Natural killer cell treated with Interleukin-12 subunit alpha and Interleukin-12 subunit beta and Interleukin-15 and Interleukin-18, amount 100 ng/mL, for 72 hours (primary cell): ENCODE results near the gene SRP72. TPM values are rescaled to one million over a fixed set of nuclear protein-coding genes. Genes with fewer than 3 reads are reported as not detected.

Experiments
- ATAC-seq, 2 donors: fragments of 150-1000 bp; cut with Tn5 transposase in 1 of 2; sonication (Bioruptor Pico), chemical (Tn5 transposase) in 1 of 2; 2 replicates each; pipeline ENCODE4 v1.10.0; 2021
- DNase-seq: peaks from one replicate; pipeline ENCODE4 v3.0.0; 2022; ENCODE audit warnings: low spot score
- H3K27ac Mint-ChIP-seq, 2 donors: 1 replicate in 1 of 2; 2 replicates in 1 of 2; pipeline ENCODE4 v1.8.0; 2022; ENCODE audit warnings: mixed read lengths in 2 of 2, mild to moderate bottlenecking in 1 of 2, moderate library complexity in 1 of 2
- H3K27me3 Mint-ChIP-seq, 2 donors: 1 replicate in 1 of 2; 2 replicates in 1 of 2; pipeline ENCODE4 v1.8.0; 2022; ENCODE audit warnings: mixed read lengths in 2 of 2
- H3K36me3 Mint-ChIP-seq: one replicate; pipeline ENCODE4 v1.8.0; 2022; ENCODE audit warnings: mixed read lengths
- H3K4me1 Mint-ChIP-seq, 2 donors: 1 replicate in 1 of 2; 2 replicates in 1 of 2; pipeline ENCODE4 v1.8.0; 2022; ENCODE audit warnings: low read depth in 2 of 2, mixed read lengths in 2 of 2, mild to moderate bottlenecking in 1 of 2
- H3K4me3 Mint-ChIP-seq: one replicate; pipeline ENCODE4 v1.8.0; 2022; ENCODE audit warnings: mixed read lengths
- H3K9me3 Mint-ChIP-seq: 2 replicates; pipeline ENCODE4 v1.8.0; 2022; ENCODE audit warnings: mixed read lengths
- total RNA-seq, 2 donors: library from RNA; stranded (reverse); gene quantifications; one replicate each; pipeline ENCODE4 v1.2.3, GENCODE V29; 2022

Gene SRP72
- total RNA-seq, 2 donors from 2014 or later: 145 to 150 TPM

DNA sequence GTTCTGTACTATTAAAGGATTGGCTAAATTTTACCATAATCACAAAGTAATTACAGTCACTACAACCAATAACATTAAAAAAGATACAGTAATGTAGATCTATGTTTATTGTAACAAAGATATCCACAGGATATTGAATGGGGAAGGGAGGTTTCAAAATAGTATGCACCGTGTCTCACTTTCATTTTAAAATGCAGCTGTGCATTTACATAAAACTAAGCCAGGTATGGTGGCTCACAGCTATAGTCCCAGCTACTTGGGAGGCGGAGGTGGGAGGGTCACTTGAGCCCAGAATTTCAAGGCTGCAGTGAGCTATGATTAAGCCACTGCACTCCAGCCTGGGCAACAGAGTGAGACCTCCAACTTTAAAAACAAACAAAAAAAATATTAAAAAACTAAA, 8.5 kb downstream of the SRP72 start:
- no peak for DNase-seq
- H3K9me3 Mint-ChIP-seq: no peaks in the 10 kb centered on the region
- no peak overlapping the region for H3K4me3 Mint-ChIP-seq
- H3K27me3 Mint-ChIP-seq: no peaks in the 10 kb centered on the region
- no peak for ATAC-seq
- H3K36me3 Mint-ChIP-seq: peaks cover 23% of the 10 kb centered on the region
- no peaks in the 10 kb centered on the region for H3K4me1 Mint-ChIP-seq
- H3K27ac Mint-ChIP-seq: no peak overlapping the region

- H3K36me3 Mint-ChIP-seq: peaks cover 23% of the 10 kb centered on the region
- H3K27me3 Mint-ChIP-seq: no peaks in the 10 kb centered on the region
- ATAC-seq: no peak
- no peak for DNase-seq
- H3K4me3 Mint-ChIP-seq: no peak overlapping the region
- no peak overlapping the region for H3K27ac Mint-ChIP-seq
- H3K9me3 Mint-ChIP-seq: no peaks in the 10 kb centered on the region
- H3K4me1 Mint-ChIP-seq: no peaks in the 10 kb centered on the region
Measured at GRCh38 chr4:56477192-56477702, 9.8 kb downstream of the SRP72 start.

GRCh38 chr4:56480691-56481090, 13.3 kb downstream of the SRP72 start:
- Mint-ChIP-seq H3K27me3 (no peaks in the 10 kb centered on the region), H3K27ac (no peak overlapping the region), H3K9me3 (no peaks in the 10 kb centered on the region), H3K36me3 (peaks cover 19% of the 10 kb centered on the region), H3K4me1 (no peaks in the 10 kb centered on the region), H3K4me3 (no peak overlapping the region)
- ATAC-seq: no peak
- DNase-seq: no peak

GRCh38 chr4:56496241-56496640, 28.8 kb downstream of the SRP72 start:
- Mint-ChIP-seq H3K27me3 (no peaks in the 10 kb centered on the region), H3K9me3 (no peaks in the 10 kb centered on the region), H3K4me3 (no peak overlapping the region), H3K27ac (no peak overlapping the region), H3K36me3 (peaks cover 18% of the 10 kb centered on the region), H3K4me1 (no peaks in the 10 kb centered on the region)
- no peak for ATAC-seq
- DNase-seq: no peak

DNA sequence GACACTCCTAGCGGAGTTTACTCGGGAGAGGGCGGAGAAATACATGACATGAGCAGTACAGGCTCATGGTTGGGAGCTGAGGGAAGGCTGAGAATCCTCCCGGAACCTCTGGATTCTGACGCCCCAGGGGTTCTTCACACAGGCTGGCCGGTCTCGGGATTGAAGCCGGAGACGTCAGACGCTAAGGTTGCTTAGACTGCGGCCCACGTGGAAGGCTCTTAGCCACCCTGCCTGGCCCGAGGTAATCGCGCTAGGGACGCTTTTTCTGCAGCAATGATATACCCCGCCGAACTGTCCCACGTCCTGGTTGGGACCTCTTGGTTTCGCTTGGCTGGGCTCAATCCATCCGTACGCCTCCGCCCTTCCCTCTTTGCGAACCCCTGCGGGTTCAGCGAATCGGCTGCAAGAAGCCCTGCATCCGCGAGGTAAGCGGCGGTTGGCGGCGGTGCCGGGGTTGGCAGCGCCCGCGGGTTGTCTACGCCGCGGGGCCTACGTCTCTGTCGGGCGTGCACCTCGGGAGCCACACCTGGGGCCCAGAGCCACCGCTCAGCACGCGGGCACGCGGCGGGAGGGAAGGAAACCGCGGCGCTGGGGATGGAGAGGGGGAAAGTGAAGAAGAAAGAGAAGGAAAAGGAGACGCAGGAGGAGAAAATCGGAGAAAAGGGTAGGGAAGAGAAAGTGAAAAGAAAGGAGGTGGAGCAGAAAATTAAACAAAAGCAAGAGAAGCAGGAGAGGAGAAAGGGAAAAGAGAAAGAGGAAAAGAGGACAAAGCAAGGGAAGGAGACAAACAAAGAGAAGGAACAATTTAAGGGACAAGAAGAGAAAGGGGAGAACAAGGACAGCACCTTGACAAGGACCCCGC, 38.1 kb downstream of the SRP72 start, which contains the start of gene ARL9:
Gene ARL9 (plus strand): TSS at position 523 of the 862 bp plus-strand sequence. CDS start 72 bp downstream, at position 595.
- ATAC-seq (peak; percentile 85 to 86), DNase-seq (peak; percentile 67)
- peak within 1 kb of the TSS in 1 of 2 donors; percentile 34 for H3K27ac Mint-ChIP-seq
- H3K4me1 Mint-ChIP-seq: peaks cover 12 to 14% of the 10 kb centered on the region in 2 donors
- H3K9me3 Mint-ChIP-seq: no peaks in the 10 kb centered on the region
- H3K27me3 Mint-ChIP-seq: peaks cover 7 to 11% of the 10 kb centered on the region in 2 donors
- peaks cover 9% of the 10 kb centered on the region for H3K36me3 Mint-ChIP-seq
- H3K4me3 Mint-ChIP-seq: peak within 1 kb of the TSS; percentile 95

DNA sequence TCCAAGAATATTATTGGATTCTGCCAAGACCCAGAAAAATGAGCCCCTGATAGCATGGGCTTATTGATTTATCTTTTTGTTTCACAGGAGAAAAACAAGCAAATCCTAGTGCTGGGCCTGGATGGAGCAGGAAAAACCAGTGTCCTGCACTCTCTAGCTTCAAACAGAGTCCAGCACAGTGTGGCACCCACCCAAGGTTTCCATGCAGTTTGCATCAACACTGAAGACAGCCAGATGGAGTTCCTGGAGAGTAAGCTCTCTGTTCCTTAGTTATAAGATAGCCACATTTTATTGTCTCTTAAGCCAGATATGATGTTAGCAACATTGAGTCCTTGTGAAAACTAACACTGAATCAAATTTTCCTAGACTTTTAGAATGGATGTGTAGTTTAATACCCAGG, 43.7 kb downstream of the SRP72 start:
- DNase-seq (no peak), ATAC-seq (no peak)
- H3K27ac Mint-ChIP-seq: no peak overlapping the region
- H3K4me1 Mint-ChIP-seq: peaks cover 6 to 8% of the 10 kb centered on the region in 2 donors
- no peaks in the 10 kb centered on the region for H3K9me3 Mint-ChIP-seq
- no peak overlapping the region for H3K4me3 Mint-ChIP-seq
- H3K36me3 Mint-ChIP-seq: no peaks in the 10 kb centered on the region
- peaks cover 10 to 20% of the 10 kb centered on the region in 2 donors for H3K27me3 Mint-ChIP-seq

DNA sequence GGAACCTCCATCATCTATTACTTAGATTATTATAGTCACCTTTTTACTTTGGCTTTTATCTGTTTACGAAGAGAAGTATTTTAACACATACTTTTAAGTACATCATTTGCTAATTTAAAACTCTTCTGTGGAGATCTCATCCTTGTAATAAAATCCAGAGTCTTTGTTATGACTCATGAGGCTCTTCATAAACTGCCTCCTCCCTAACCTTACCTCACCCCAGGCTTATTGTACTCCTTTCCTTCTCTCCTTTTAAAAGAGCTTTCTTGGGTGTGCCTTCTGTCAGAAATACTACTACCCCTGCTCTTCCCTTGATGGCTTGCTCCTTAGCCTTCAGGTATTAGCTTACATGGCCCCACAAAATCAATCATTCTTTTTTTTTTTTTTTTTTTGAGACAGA, 44.7 kb downstream of the SRP72 start:
- Mint-ChIP-seq H3K36me3 (no peaks in the 10 kb centered on the region), H3K27me3 (peaks cover 6 to 25% of the 10 kb centered on the region in 2 donors), H3K4me1 (peaks cover 0 to 3% of the 10 kb centered on the region in 2 donors), H3K9me3 (no peaks in the 10 kb centered on the region), H3K4me3 (no peak overlapping the region), H3K27ac (no peak overlapping the region)
- ATAC-seq (no peak), DNase-seq (no peak)

DNA sequence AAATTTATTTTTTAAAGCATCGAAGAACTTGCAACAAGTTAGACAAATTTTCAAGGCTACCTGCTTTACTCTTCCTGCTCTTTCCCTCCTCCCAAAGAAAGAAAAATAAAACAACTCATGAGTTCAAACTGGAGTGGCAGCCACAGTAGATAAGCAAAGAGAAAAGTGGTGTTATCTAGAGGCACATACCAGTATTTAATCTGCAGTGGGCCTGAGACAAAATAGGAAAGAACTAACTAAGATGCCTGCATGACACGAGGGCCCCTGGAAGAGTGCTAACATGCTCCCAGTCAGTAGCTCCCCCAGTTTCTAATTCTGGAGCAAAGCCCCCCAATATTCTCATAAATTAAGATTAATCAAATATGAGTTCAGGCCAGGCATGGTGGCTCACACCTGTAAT, 46.1 kb downstream of the SRP72 start:
- no peak overlapping the region for H3K27ac Mint-ChIP-seq
- H3K9me3 Mint-ChIP-seq: no peaks in the 10 kb centered on the region
- peaks cover 6 to 25% of the 10 kb centered on the region in 2 donors for H3K27me3 Mint-ChIP-seq
- ATAC-seq (no peak), DNase-seq (no peak)
- H3K36me3 Mint-ChIP-seq: no peaks in the 10 kb centered on the region
- H3K4me3 Mint-ChIP-seq: no peak overlapping the region
- peaks cover 0 to 3% of the 10 kb centered on the region in 2 donors for H3K4me1 Mint-ChIP-seq

GRCh38 chr4:56530269-56531148, 63.1 kb downstream of the SRP72 start:
- Mint-ChIP-seq H3K36me3 (no peaks in the 10 kb centered on the region), H3K27me3 (no peaks in the 10 kb centered on the region), H3K9me3 (no peaks in the 10 kb centered on the region), H3K27ac (no peak overlapping the region), H3K4me1 (no peaks in the 10 kb centered on the region), H3K4me3 (no peak overlapping the region)
- ATAC-seq: peak; percentile 100
- peak; percentile 86 for DNase-seq

DNA sequence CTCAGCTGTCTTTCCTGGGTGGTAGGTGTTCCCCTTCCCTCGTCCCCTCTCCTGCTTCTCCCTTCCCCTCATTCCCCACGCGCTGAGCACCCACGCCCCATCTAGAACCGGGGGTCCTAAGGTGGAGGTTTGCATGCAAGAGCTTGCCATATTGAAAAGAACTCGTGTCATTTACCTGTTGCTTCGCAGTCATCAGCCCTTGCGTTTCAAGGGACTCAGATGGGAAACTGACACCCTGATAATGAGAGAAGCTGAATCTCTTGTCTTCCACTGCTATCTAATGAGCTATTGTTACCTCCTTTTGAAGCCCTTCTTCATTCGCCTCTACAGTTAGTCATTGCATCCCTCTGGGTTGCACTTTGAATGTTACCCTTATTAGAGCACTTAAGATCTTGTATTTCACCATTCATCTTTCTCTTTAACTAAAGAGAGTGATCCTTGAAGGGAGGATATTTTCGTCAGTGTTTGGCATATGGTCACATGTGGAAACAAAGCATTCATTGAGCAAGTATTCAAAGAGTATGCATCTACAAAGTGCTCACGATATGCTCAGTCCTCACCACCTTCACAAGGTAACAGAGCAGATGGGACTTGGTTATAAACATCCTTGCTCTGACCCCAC, 63.8 kb downstream of the SRP72 start:
- ATAC-seq (no peak), DNase-seq (no peak)
- Mint-ChIP-seq H3K27me3 (no peaks in the 10 kb centered on the region), H3K4me1 (no peaks in the 10 kb centered on the region), H3K27ac (no peak overlapping the region), H3K4me3 (no peak overlapping the region), H3K36me3 (no peaks in the 10 kb centered on the region), H3K9me3 (no peaks in the 10 kb centered on the region)

GRCh38 chr4:56531823-56532222, 64.4 kb downstream of the SRP72 start:
- ATAC-seq (no peak), DNase-seq (no peak)
- Mint-ChIP-seq H3K9me3 (no peaks in the 10 kb centered on the region), H3K36me3 (no peaks in the 10 kb centered on the region), H3K27me3 (no peaks in the 10 kb centered on the region), H3K27ac (no peak overlapping the region), H3K4me3 (no peak overlapping the region), H3K4me1 (no peaks in the 10 kb centered on the region)

GRCh38 chr4:56532239-56532638, 64.8 kb downstream of the SRP72 start:
- ATAC-seq: no peak
- H3K27ac Mint-ChIP-seq: no peak overlapping the region

DNA sequence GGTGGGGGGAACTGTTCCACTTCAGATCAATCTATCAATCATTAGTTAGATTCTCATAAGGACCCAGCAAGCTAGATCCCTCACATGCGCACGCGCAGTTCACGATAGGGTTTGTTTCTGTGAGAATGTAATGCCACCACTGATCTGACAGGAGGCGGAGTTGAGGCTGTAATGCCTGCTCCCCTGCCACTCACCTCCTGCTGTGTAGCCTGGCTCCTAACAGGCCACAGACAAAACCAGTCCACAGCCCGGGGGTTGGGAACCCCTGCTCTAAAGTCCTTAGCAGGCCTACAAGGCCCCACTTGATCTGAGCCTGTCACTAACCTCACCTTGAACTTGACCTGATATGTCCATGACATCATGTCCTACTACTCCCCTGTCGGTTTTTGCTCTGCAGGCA, 68.5 kb downstream of the SRP72 start:
- ATAC-seq (no peak), DNase-seq (no peak)
- Mint-ChIP-seq H3K27me3 (peaks cover 7 to 8% of the 10 kb centered on the region in 2 donors), H3K4me3 (no peak overlapping the region), H3K36me3 (no peaks in the 10 kb centered on the region), H3K9me3 (no peaks in the 10 kb centered on the region), H3K27ac (no peak overlapping the region), H3K4me1 (peaks cover 5 to 7% of the 10 kb centered on the region in 2 donors)

More at GRCh38 chr4:56532239-56532638, 64.8 kb downstream of the SRP72 start:
- H3K36me3 Mint-ChIP-seq: no peaks in the 10 kb centered on the region
- H3K4me1 Mint-ChIP-seq: no peaks in the 10 kb centered on the region
- no peak for DNase-seq
- no peaks in the 10 kb centered on the region for H3K27me3 Mint-ChIP-seq
- H3K4me3 Mint-ChIP-seq: no peak overlapping the region
- H3K9me3 Mint-ChIP-seq: no peaks in the 10 kb centered on the region
